T47D (cell line): ENCODE data around the gene RASGRF2.

Experiments
- DNase-seq, 2 experiments: peaks; one replicate each; pipeline versions ENCODE4 v3.0.0 to v3.0.0-alpha.2; 2011 to 2012; ENCODE audit warnings: low read depth in 1 of 2, low spot score in 1 of 2
- JUND ChIP-seq: IDR thresholded peaks from 2 replicates; pipeline ENCODE4 v1.6.1; 2012; ENCODE audit warnings: low read depth
- in situ Hi-C: cut with HindIII; loops from 2 replicates; pipeline ENCODE4 v1.10.0; 2016; ENCODE audit warnings: low sequenced_read_pairs, low pct_unique_long_range_greater_than_20kb

The RASGRF2 gene

GRCh38 chr5:81134566-81134965 lies 174.4 kb downstream of the RASGRF2 start:
- DNase-seq: no peak
- in situ Hi-C loops: no loop called here
- no peak for TF ChIP-seq JUND

- in situ Hi-C loops: no loop called here
- no peak for TF ChIP-seq JUND
- DNase-seq: no peak
Observed at GRCh38 chr5:81136557-81136956, 176.4 kb downstream of the RASGRF2 start.

GRCh38 chr5:81137833-81138232 lies 177.7 kb downstream of the RASGRF2 start:
- no peak for DNase-seq
- in situ Hi-C loops: no loop called here
- no peak for TF ChIP-seq JUND

GRCh38 chr5:81140441-81140840 lies 180.3 kb downstream of the RASGRF2 start:
- DNase-seq: no peak
- TF ChIP-seq JUND: no peak
- in situ Hi-C loops: no loop called here

- in situ Hi-C loops: no loop called here
- TF ChIP-seq JUND: no peak
- DNase-seq: no peak
Observed at GRCh38 chr5:81140943-81141342, 180.8 kb downstream of the RASGRF2 start.

GRCh38 chr5:81142108-81142507 lies 181.9 kb downstream of the RASGRF2 start:
- in situ Hi-C loops: no loop called here
- no peak for DNase-seq
- no peak for TF ChIP-seq JUND

- no peak for DNase-seq
- TF ChIP-seq JUND: no peak
- in situ Hi-C loops: no loop called here
Observed at GRCh38 chr5:81145329-81145935, 185.3 kb downstream of the RASGRF2 start.

GRCh38 chr5:81146031-81146430 lies 185.9 kb downstream of the RASGRF2 start:
- DNase-seq: no peak
- no peak for TF ChIP-seq JUND
- in situ Hi-C loops: no loop called here

- TF ChIP-seq JUND: no peak
- in situ Hi-C loops: no loop called here
- DNase-seq: no peak
Observed at GRCh38 chr5:81147011-81147885, 187.1 kb downstream of the RASGRF2 start.

- in situ Hi-C loops: no loop called here
- DNase-seq: no peak
Observed at GRCh38 chr5:81147886-81148571, 187.9 kb downstream of the RASGRF2 start.

GRCh38 chr5:81151546-81151945 lies 191.4 kb downstream of the RASGRF2 start:
- in situ Hi-C loops: no loop called here
- TF ChIP-seq JUND: no peak
- DNase-seq: no peak

More at GRCh38 chr5:81147886-81148571, 187.9 kb downstream of the RASGRF2 start:
- no peak for TF ChIP-seq JUND

- in situ Hi-C loops: no loop called here
- no peak for TF ChIP-seq JUND
- DNase-seq: no peak
Observed at GRCh38 chr5:81154725-81155124, 194.6 kb downstream of the RASGRF2 start.

- no peak for DNase-seq
- no peak for TF ChIP-seq JUND
- in situ Hi-C loops: no loop called here
Observed at GRCh38 chr5:81156732-81157131, 196.6 kb downstream of the RASGRF2 start.
